ENCODE results near the gene ADAP2.

The ADAP2 gene

GRCh38 chr17:30920683-30921543, 832 bp upstream of the ADAP2 start:
- TF ChIP-seq CTCF (conservative IDR thresholded peaks at IDR 0.05; ENCODE audit: low read depth), result no peak
- POLR2A ChIA-PET (ENCODE audit: low non-redundant PET), result interaction anchor here (0.6 kb wide), 1 partner anchor 14 kb away, joined by 3 read pairs; no protein-coding TSS in a partner anchor
- CTCF ChIA-PET, result no interaction called here

GRCh38 chr17:30922235-30923030, 688 bp downstream of the ADAP2 start:
- no peak overlapping the region for H3K27ac ChIP-seq
- no peak for TF ChIP-seq CTCF (conservative IDR thresholded peaks at IDR 0.05; ENCODE audit: low read depth)
- POLR2A ChIA-PET (ENCODE audit: low non-redundant PET), result no interaction called here
- DNase-seq (ENCODE audit: low spot score), result no peak
- CTCF ChIA-PET, result no interaction called here

More at GRCh38 chr17:30920683-30921543, 832 bp upstream of the ADAP2 start:
- no peak for DNase-seq (ENCODE audit: low spot score)
- H3K27ac ChIP-seq, result no peak overlapping the region

- no peak for TF ChIP-seq CTCF (conservative IDR thresholded peaks at IDR 0.05; ENCODE audit: low read depth)
- CTCF ChIA-PET, result interaction anchor here (0.6 kb wide), 1 partner anchor 775 kb away, joined by 6 read pairs; no protein-coding TSS in a partner anchor
- H3K27ac ChIP-seq, result no peak overlapping the region
- POLR2A ChIA-PET (ENCODE audit: low non-redundant PET), result no interaction called here
- DNase-seq (ENCODE audit: low spot score), result no peak
Measured at GRCh38 chr17:30924341-30924740, 2.6 kb downstream of the ADAP2 start.

- TF ChIP-seq CTCF (conservative IDR thresholded peaks at IDR 0.05; ENCODE audit: low read depth), result no peak
- POLR2A ChIA-PET (ENCODE audit: low non-redundant PET), result no interaction called here
- CTCF ChIA-PET, result interaction anchor here (0.6 kb wide), 2 partner anchors 290 to 599 kb away, joined by 3 to 5 read pairs; no protein-coding TSS in a partner anchor
- no peak overlapping the region for H3K27ac ChIP-seq
- no peak for DNase-seq (ENCODE audit: low spot score)
Measured at GRCh38 chr17:30926516-30926915, 4.8 kb downstream of the ADAP2 start.

- no peak for TF ChIP-seq CTCF (conservative IDR thresholded peaks at IDR 0.05; ENCODE audit: low read depth)
- POLR2A ChIA-PET (ENCODE audit: low non-redundant PET), result no interaction called here
- CTCF ChIA-PET, result interaction anchor here (0.5 kb wide), 1 partner anchor 307 kb away, joined by 3 read pairs; no protein-coding TSS in a partner anchor
- no peak for DNase-seq (ENCODE audit: low spot score)
- no peak overlapping the region for H3K27ac ChIP-seq
Measured at GRCh38 chr17:30927756-30928155, 6.0 kb downstream of the ADAP2 start.

GRCh38 chr17:30928584-30928983, 6.8 kb downstream of the ADAP2 start:
- ChIA-PET POLR2A (ENCODE audit: low non-redundant PET) (no interaction called here), CTCF (interaction anchor here (0.6 kb wide), 1 partner anchor 306 kb away, joined by 3 read pairs; no protein-coding TSS in a partner anchor)
- H3K27ac ChIP-seq, result no peak overlapping the region
- DNase-seq (ENCODE audit: low spot score), result no peak
- TF ChIP-seq CTCF (conservative IDR thresholded peaks at IDR 0.05; ENCODE audit: low read depth), result no peak

Measured in RWPE1 (cell line).